Right cardiac atrium (tissue), 5 donors: ENCODE results near the gene SLC36A1. TPM values are rescaled to one million over a fixed set of nuclear protein-coding genes. Genes with fewer than 3 reads are reported as not detected.

Experiments used
- ATAC-seq, 2 donors: fragments of 200-7000 bp; cut with Tn5 transposase; one replicate each; pipeline versions ENCODE4 v1.8.0 to v1.9.1; 2020; ENCODE audit warnings: moderate library complexity in 2 of 2, mild to moderate bottlenecking in 1 of 2
- DNase-seq, 3 donors: peaks; one replicate each; pipeline ENCODE4 v3.0.0-alpha.2; 2020
- H3K27ac ChIP-seq: one replicate; pipeline ENCODE4 v1.5.1; 2013; ENCODE audit warnings: mild to moderate bottlenecking, low read length, control low read depth, moderate library complexity
- H3K27me3 ChIP-seq: one replicate; pipeline ENCODE4 v1.6.1; 2013; ENCODE audit not compliant: control insufficient read depth, insufficient read depth
- H3K4me1 ChIP-seq: one replicate; pipeline ENCODE4 v1.6.1; 2013; ENCODE audit warnings: low read length; ENCODE audit not compliant: control insufficient read depth, insufficient read depth
- H3K4me3 ChIP-seq: one replicate; pipeline ENCODE4 v1.5.1; 2013; ENCODE audit warnings: low read length, control low read depth
- H3K9me3 ChIP-seq: one replicate; pipeline ENCODE4 v1.6.1; 2013; ENCODE audit warnings: low read length; ENCODE audit not compliant: control insufficient read depth
- WGBS: extraction: QIAGEN DNeasy Blood & Tissue Kit; methylation state at CpG from one replicate; pipeline ENCODE4 v1.1.7; 2013; 5-methylcytosine and 5-hydroxymethylcytosine counted together
- intact Hi-C, 4 donors: fragments of 100-400 bp; cut with DNase I; formaldehyde crosslinking; loops; one replicate each; pipeline versions ENCODE4 v1.11.0 to v1.14.0; 2022 to 2023
- polyA plus RNA-seq: library from polyadenylated mRNA; stranded (reverse); fragments of 200-250 nt; gene quantifications from one replicate; pipeline ENCODE4 v1.2.3, GENCODE V29; 2013
- total RNA-seq, 4 donors: library from RNA; stranded (reverse); fragmentation: NEBNext Ultra II Directional; extraction: Animal tissue kit (Norgen Biotek cat#: 25700); gene quantifications; one replicate each; pipeline ENCODE4 v1.2.1, GENCODE V29; 2021
- donor health status: healthy with polysubstance abuse.
- donor health status: DM: no; HTN: yes; CAD: no.
- donor health status: DM: no; HTN: no; CAD: no.
- donor health status: DM: no; HTN: yes; CAD: no; lungs with severe emphysema.
- donor health status: DM: yes; HTN: yes; CAD: no.

The SLC36A1 gene
- total and polyA plus RNA-seq, 5 donors: 1.3 to 6.2 (median 4.5) TPM

GRCh38 chr5:151427258-151427657 is 20.1 kb upstream of the SLC36A1 start:
- Histone ChIP-seq H3K4me3 (no peak overlapping the region), H3K4me1 (no peaks in the 10 kb centered on the region), H3K9me3 (no peaks in the 10 kb centered on the region), H3K27me3 (no peaks in the 10 kb centered on the region), H3K27ac (no peak overlapping the region)
- ATAC-seq: no peak
- DNase-seq: no peak
- 81% methylated on average over 2 of the region's 2 CpGs for WGBS
- intact Hi-C loops: no loop called here

DNA sequence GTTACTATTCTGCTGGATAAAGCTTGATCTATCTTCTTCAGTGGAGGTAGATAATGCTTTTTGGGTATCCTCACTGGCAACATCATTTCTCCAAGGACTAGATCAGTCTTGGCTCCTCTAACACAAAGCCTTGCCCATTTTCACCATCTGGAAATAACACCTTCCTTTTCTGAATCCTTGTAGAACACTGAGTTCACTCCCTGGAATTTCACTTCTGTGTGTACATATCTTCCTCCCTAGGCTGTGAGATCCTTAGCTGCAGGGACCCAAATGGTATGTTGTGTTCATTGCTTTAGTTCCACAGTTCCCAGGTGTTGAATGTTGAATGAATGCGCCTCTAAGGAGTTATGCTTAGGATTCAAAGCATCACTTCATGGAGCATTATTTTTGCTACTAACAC is 16.7 kb upstream of the SLC36A1 start:
- H3K27me3 ChIP-seq: no peaks in the 10 kb centered on the region
- H3K27ac ChIP-seq: no peak overlapping the region
- intact Hi-C loops: loop anchor here in 1 of 4 donors (10.0 kb wide), 1 partner anchor 304 kb away; no protein-coding TSS in a partner anchor
- ATAC-seq: no peak
- H3K4me3 ChIP-seq: no peak overlapping the region
- H3K9me3 ChIP-seq: no peaks in the 10 kb centered on the region
- 95% methylated on average over 1 of the region's 1 CpG for WGBS
- DNase-seq: no peak
- H3K4me1 ChIP-seq: no peaks in the 10 kb centered on the region

DNA sequence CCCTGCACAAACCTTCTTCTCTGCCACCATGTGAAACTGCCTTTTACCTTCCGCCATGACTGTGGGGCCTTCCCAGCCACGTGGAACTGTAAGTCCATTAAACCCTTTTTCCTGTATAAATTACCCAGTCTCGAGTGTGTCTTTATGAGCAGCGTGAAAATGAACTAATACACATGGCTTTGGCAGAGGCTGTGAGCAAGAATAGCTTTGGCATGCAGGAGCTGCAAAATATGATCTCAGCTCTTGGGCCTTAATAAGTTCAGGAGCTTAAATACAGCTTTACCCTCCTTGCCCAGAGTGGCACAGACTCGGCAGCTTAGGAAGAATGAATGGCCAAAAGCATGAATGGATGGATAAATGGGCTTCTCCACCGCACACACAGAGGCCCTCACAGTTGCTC is 15.7 kb upstream of the SLC36A1 start:
- 76% methylated on average over 6 of the region's 6 CpGs for WGBS
- H3K9me3 ChIP-seq: no peaks in the 10 kb centered on the region
- no peak overlapping the region for H3K4me3 ChIP-seq
- no peak overlapping the region for H3K27ac ChIP-seq
- intact Hi-C loops: loop anchor here in 1 of 4 donors (10.0 kb wide), 1 partner anchor 303 kb away; no protein-coding TSS in a partner anchor
- ATAC-seq: no peak
- DNase-seq: no peak
- no peaks in the 10 kb centered on the region for H3K27me3 ChIP-seq
- H3K4me1 ChIP-seq: no peaks in the 10 kb centered on the region

DNA sequence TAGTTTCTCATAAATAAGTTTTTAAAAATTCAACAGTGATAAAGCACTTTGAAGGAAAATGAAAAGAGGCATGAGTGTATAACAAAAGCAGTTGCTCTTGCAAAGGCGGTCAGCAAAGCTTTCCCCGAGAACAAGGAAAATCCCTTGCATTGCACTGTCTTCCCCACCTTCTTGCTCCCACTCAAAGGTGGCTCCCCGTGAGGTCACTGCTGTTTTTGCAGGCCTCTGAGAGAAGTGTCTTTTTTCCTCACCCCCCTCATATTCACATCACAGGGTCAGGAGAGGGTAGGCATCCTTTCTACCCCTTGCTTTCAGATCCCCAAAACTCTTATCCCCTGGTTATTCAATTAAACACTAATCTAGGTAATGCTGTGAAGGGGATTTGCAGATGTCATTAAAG is 15.2 kb upstream of the SLC36A1 start:
- H3K4me3 ChIP-seq: no peak overlapping the region
- 88% methylated on average over 3 of the region's 3 CpGs for WGBS
- no peak for ATAC-seq
- intact Hi-C loops: loop anchor here in 1 of 4 donors (10.0 kb wide), 1 partner anchor 303 kb away; no protein-coding TSS in a partner anchor
- H3K27me3 ChIP-seq: no peaks in the 10 kb centered on the region
- no peak for DNase-seq
- H3K9me3 ChIP-seq: no peaks in the 10 kb centered on the region
- no peaks in the 10 kb centered on the region for H3K4me1 ChIP-seq
- no peak overlapping the region for H3K27ac ChIP-seq

DNA sequence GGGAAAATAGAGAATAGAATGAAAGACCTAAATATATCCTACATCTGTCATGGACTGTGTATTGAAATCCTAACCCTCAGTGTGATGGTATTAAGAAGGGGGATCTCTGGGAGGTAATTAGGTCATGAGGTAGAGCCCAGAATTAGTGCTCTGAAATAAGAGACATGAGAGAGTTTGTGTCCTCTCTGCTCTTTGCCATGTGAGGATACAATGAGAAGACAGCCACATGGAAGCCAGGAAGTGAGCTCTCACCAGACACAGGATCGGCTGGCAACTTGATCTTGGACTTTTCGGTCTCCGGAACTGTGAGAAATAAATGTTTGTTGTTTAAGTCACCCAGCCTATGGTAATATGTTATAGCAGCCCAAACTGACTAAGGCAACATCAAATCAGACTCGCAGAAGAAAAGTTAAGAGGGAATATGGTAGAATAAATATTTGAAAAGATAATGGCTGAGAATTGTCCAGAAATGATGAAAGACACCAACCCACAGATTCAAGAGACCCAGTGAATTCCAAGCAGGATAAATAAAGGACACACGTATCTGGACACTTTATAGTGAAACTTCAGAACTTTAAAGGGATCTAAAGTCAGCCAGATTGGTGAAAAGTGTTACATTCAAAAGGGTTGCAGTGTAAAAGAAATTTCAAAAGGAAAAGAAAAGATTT is 12.7 kb upstream of the SLC36A1 start:
- no peak for DNase-seq
- no peak for ATAC-seq
- 88% methylated on average over 5 of the region's 5 CpGs for WGBS
- Histone ChIP-seq H3K4me1 (no peaks in the 10 kb centered on the region), H3K27me3 (no peaks in the 10 kb centered on the region), H3K9me3 (no peaks in the 10 kb centered on the region), H3K4me3 (no peak overlapping the region), H3K27ac (no peak overlapping the region)
- intact Hi-C loops: loop anchor here in 1 of 4 donors (10.0 kb wide), 1 partner anchor 300 kb away; no protein-coding TSS in a partner anchor

DNA sequence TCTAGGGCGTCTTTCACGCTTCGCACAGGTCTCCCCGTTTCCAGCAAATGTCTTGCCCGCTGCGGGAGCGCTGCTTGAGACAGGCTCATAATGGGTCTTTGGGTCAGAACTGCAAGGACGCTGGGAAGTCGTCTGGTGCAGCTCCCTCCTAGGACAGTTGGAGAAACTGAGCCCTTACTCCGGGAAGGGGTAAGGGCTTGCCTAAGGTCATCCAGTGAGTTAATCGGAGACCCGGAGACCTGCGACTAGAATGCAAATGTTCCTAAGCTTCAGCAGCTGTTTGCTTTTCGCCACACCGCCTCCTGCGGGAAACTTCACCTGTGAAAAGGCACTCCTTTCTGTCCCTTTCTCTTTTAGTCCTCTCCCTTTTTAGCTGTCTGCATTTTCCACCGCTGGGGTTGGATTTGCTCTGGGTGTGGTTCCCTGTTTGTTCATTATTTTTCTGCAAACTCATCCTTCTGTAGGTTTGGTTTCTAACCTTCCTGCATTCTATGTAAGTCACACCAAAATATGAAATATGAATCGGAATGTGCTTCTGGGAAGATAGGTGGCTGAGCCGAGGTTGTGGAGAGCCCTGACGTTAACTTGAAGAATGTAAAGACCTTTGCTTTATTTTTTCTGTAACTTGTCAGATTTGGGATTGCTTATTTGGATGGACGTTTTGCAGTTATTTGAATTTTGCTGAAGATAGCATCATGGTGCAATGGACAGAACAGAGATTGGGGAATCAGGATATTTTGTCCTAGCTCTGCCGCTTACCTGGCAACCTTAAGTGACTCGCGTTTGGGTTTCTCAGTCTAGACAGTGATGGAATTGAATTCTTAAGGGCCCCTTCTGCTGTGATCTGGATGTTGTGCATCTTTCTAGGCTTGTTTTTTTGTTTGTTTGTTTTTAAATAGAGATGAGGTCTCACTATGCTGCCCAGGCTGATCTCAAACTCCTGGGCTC is 909 bp downstream of the SLC36A1 start:
- ATAC-seq (peak; percentile 52 to 57), DNase-seq (peak in 1 of 3 donors; percentile 17)
- no peaks in the 10 kb centered on the region for H3K4me1 ChIP-seq
- peak overlapping the region; percentile 65 for H3K4me3 ChIP-seq
- intact Hi-C loops: loop anchor here (5.0 to 10.0 kb wide), 3 partner anchors 54 to 204 kb away; no protein-coding TSS in a partner anchor
- WGBS: 12% methylated on average over 24 of the region's 24 CpGs
- no peaks in the 10 kb centered on the region for H3K27me3 ChIP-seq
- H3K9me3 ChIP-seq: no peaks in the 10 kb centered on the region
- H3K27ac ChIP-seq: no peak overlapping the region

GRCh38 chr5:151449297-151449696 is 1.9 kb downstream of the SLC36A1 start:
- H3K4me1 ChIP-seq: no peaks in the 10 kb centered on the region
- no peak overlapping the region for H3K4me3 ChIP-seq
- ATAC-seq (no peak), DNase-seq (no peak)
- WGBS: 61% methylated on average over 7 of the region's 7 CpGs
- H3K27me3 ChIP-seq: no peaks in the 10 kb centered on the region
- H3K27ac ChIP-seq: no peak overlapping the region
- intact Hi-C loops: loop anchor here (5.0 to 10.0 kb wide), 3 partner anchors 53 to 203 kb away; no protein-coding TSS in a partner anchor
- H3K9me3 ChIP-seq: no peaks in the 10 kb centered on the region

DNA sequence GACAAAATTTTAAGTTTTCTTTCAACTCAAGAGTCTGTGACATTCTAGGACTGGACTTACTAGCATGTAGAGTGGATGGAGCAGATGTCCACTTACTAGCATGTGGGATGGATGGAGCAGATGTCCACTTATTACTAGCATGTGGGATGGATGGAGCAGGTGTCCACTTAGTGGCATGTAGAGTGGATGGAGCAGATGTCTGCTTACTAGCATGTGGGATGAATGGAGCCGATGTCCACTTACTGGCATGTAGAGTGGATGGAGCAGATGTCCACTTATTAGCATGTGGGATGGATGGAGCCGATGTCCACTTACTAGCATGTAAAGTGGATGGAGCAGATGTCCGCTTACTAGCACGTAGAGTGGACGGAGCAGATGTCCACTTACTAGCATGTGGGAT is 2.4 kb downstream of the SLC36A1 start:
- Histone ChIP-seq H3K27ac (no peak overlapping the region), H3K9me3 (no peaks in the 10 kb centered on the region), H3K4me1 (no peaks in the 10 kb centered on the region), H3K4me3 (no peak overlapping the region), H3K27me3 (no peaks in the 10 kb centered on the region)
- DNase-seq: no peak
- 98% methylated on average over 5 of the region's 5 CpGs for WGBS
- intact Hi-C loops: loop anchor here (5.0 to 10.0 kb wide), 3 partner anchors 52 to 202 kb away; no protein-coding TSS in a partner anchor
- ATAC-seq: no peak

DNA sequence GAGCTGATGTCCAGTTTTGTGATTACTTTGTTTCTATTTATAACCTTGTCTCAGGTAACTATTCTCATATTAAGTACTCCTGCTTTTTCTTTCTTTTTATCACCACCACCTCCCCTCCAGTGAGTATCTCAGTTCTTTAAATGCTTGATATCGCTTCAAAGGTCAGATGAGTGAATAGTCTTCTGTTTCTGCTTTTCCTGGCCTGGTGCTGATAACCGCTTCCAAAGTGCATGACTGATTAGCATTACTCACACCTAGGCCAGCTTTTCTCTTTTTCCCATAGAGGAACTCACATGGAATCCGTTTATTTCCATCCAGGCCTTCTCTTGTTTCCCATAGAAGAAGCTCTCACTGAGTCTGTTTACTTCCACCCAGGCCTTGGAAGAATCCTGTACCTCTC is 3.2 kb downstream of the SLC36A1 start:
- no peak overlapping the region for H3K4me3 ChIP-seq
- intact Hi-C loops: no loop called here
- ATAC-seq (no peak), DNase-seq (no peak)
- H3K4me1 ChIP-seq: no peaks in the 10 kb centered on the region
- no peak overlapping the region for H3K27ac ChIP-seq
- no peaks in the 10 kb centered on the region for H3K27me3 ChIP-seq
- no peaks in the 10 kb centered on the region for H3K9me3 ChIP-seq
- 89% methylated on average over 3 of the region's 3 CpGs for WGBS

GRCh38 chr5:151451626-151452520 is 4.5 kb downstream of the SLC36A1 start:
- ATAC-seq: no peak
- no peaks in the 10 kb centered on the region for H3K4me1 ChIP-seq
- H3K4me3 ChIP-seq: no peak overlapping the region
- DNase-seq: no peak
- no peaks in the 10 kb centered on the region for H3K9me3 ChIP-seq
- intact Hi-C loops: no loop called here
- WGBS: 83% methylated on average over 8 of the region's 8 CpGs
- no peaks in the 10 kb centered on the region for H3K27me3 ChIP-seq
- no peak overlapping the region for H3K27ac ChIP-seq
